OCI-LY1 (cell line): ENCODE results near the gene ACKR2.

Source experiments
- EZH2 ChIP-seq: fragments of 200-600 bp; sonication (generic), shearing (Covaris generic); IDR thresholded peaks from 2 replicates; pipeline ENCODE4 v1.8.0; 2017; ENCODE audit warnings: borderline replicate concordance, mixed run types, mild to moderate bottlenecking, antibody characterized with exemption, low read length, moderate library complexity, mixed read lengths
- TF ChIP-seq, protein P1 (sequence below): fragments of 200-600 bp; sonication (generic), shearing (Covaris generic); IDR thresholded peaks from 2 replicates; pipeline ENCODE4 v1.5.1; 2017; ENCODE audit warnings: mild to moderate bottlenecking, antibody characterized with exemption, low read length, moderate library complexity, mixed read lengths

DNA sequence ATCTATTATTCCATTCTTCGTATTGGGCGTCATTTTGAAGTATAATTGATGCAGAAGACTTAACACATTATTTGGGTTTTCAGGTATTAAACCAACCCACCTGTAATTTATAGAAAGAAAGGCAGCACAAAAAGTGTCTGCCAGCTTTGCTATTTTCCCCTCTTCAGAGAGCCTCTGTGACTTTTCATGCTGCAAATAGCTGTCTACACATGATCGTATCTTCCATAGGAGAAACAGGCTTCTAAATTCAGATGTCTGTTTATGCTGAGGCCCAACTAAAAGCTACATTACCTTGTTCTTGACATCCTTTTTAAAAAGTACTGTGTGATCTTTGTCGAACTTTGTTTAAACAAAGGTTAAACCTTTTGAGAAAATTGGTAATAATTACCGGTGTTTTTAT is 5.0 kb downstream of the ACKR2 start:
- TF ChIP-seq, protein P1, sequence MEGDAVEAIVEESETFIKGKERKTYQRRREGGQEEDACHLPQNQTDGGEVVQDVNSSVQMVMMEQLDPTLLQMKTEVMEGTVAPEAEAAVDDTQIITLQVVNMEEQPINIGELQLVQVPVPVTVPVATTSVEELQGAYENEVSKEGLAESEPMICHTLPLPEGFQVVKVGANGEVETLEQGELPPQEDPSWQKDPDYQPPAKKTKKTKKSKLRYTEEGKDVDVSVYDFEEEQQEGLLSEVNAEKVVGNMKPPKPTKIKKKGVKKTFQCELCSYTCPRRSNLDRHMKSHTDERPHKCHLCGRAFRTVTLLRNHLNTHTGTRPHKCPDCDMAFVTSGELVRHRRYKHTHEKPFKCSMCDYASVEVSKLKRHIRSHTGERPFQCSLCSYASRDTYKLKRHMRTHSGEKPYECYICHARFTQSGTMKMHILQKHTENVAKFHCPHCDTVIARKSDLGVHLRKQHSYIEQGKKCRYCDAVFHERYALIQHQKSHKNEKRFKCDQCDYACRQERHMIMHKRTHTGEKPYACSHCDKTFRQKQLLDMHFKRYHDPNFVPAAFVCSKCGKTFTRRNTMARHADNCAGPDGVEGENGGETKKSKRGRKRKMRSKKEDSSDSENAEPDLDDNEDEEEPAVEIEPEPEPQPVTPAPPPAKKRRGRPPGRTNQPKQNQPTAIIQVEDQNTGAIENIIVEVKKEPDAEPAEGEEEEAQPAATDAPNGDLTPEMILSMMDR = no peak
- TF ChIP-seq EZH2 = no peak
